ENCODE results near the gene FILIP1. TPM values are rescaled to one million over a fixed set of nuclear protein-coding genes. Genes with fewer than 3 reads are reported as not detected.

Gene FILIP1
- total RNA-seq, 1 donor from 2014 or later = 3.2 TPM

GRCh38 chr6:75503291-75503690 lies 9.7 kb upstream of the FILIP1 start:
- intact Hi-C loops (cut with DNase I) = no loop called here
- H3K27me3 ChIP-seq = no peaks in the 10 kb centered on the region
- no peak for DNase-seq (ENCODE audit: extremely low spot score in 2 of 2)
- no peaks in the 10 kb centered on the region for H3K9me3 ChIP-seq
- H3K27ac ChIP-seq = no peak overlapping the region
- H3K4me1 ChIP-seq = no peaks in the 10 kb centered on the region
- no peaks in the 10 kb centered on the region for H3K36me3 ChIP-seq
- no peak for TF ChIP-seq POLR2A (IDR thresholded peaks at IDR 0.05)
- TF ChIP-seq CTCF (IDR thresholded peaks at IDR 0.05) = no peak
- no peak for TF ChIP-seq POLR2AphosphoS5 (IDR thresholded peaks at IDR 0.05; ENCODE audit: insufficient read depth in 1 of 2, low read depth in 1 of 2)
- no peak overlapping the region for H3K4me3 ChIP-seq

GRCh38 chr6:75502884-75503283 lies 9.3 kb upstream of the FILIP1 start:
- H3K4me1 ChIP-seq = no peaks in the 10 kb centered on the region
- H3K27me3 ChIP-seq = no peaks in the 10 kb centered on the region
- no peak overlapping the region for H3K4me3 ChIP-seq
- H3K9me3 ChIP-seq = no peaks in the 10 kb centered on the region
- intact Hi-C loops (cut with DNase I) = no loop called here
- no peaks in the 10 kb centered on the region for H3K36me3 ChIP-seq
- H3K27ac ChIP-seq = no peak overlapping the region
- no peak for TF ChIP-seq CTCF (IDR thresholded peaks at IDR 0.05)
- TF ChIP-seq POLR2A (IDR thresholded peaks at IDR 0.05) = no peak
- TF ChIP-seq POLR2AphosphoS5 (IDR thresholded peaks at IDR 0.05; ENCODE audit: insufficient read depth in 1 of 2, low read depth in 1 of 2) = no peak
- no peak for DNase-seq (ENCODE audit: extremely low spot score in 2 of 2)

GRCh38 chr6:75501756-75502155 lies 8.2 kb upstream of the FILIP1 start:
- no peak overlapping the region for H3K27ac ChIP-seq
- DNase-seq (ENCODE audit: extremely low spot score in 2 of 2) = no peak
- intact Hi-C loops (cut with DNase I) = no loop called here
- no peaks in the 10 kb centered on the region for H3K4me1 ChIP-seq
- TF ChIP-seq POLR2A (IDR thresholded peaks at IDR 0.05) = no peak
- TF ChIP-seq POLR2AphosphoS5 (IDR thresholded peaks at IDR 0.05; ENCODE audit: insufficient read depth in 1 of 2, low read depth in 1 of 2) = no peak
- TF ChIP-seq CTCF (IDR thresholded peaks at IDR 0.05) = no peak
- H3K27me3 ChIP-seq = no peaks in the 10 kb centered on the region
- no peak overlapping the region for H3K4me3 ChIP-seq
- no peaks in the 10 kb centered on the region for H3K9me3 ChIP-seq
- no peaks in the 10 kb centered on the region for H3K36me3 ChIP-seq

GRCh38 chr6:75499640-75500039 lies 6.0 kb upstream of the FILIP1 start:
- no peaks in the 10 kb centered on the region for H3K36me3 ChIP-seq
- no peak overlapping the region for H3K27ac ChIP-seq
- H3K4me3 ChIP-seq = no peak overlapping the region
- no peak for DNase-seq (ENCODE audit: extremely low spot score in 2 of 2)
- no peak for TF ChIP-seq CTCF (IDR thresholded peaks at IDR 0.05)
- no peak for TF ChIP-seq POLR2AphosphoS5 (IDR thresholded peaks at IDR 0.05; ENCODE audit: insufficient read depth in 1 of 2, low read depth in 1 of 2)
- no peak for TF ChIP-seq POLR2A (IDR thresholded peaks at IDR 0.05)
- H3K9me3 ChIP-seq = no peaks in the 10 kb centered on the region
- no peaks in the 10 kb centered on the region for H3K4me1 ChIP-seq
- intact Hi-C loops (cut with DNase I) = no loop called here
- H3K27me3 ChIP-seq = no peaks in the 10 kb centered on the region

- no peak for DNase-seq (ENCODE audit: extremely low spot score in 2 of 2)
- intact Hi-C loops (cut with DNase I) = no loop called here
- H3K9me3 ChIP-seq = no peaks in the 10 kb centered on the region
- no peak for TF ChIP-seq POLR2AphosphoS5 (IDR thresholded peaks at IDR 0.05; ENCODE audit: insufficient read depth in 1 of 2, low read depth in 1 of 2)
- TF ChIP-seq POLR2A (IDR thresholded peaks at IDR 0.05) = no peak
- TF ChIP-seq CTCF (IDR thresholded peaks at IDR 0.05) = no peak
- H3K27ac ChIP-seq = no peak overlapping the region
- no peak overlapping the region for H3K4me3 ChIP-seq
- H3K27me3 ChIP-seq = no peaks in the 10 kb centered on the region
- H3K4me1 ChIP-seq = no peaks in the 10 kb centered on the region
- H3K36me3 ChIP-seq = no peaks in the 10 kb centered on the region
Observed at GRCh38 chr6:75498862-75499261, 5.3 kb upstream of the FILIP1 start.
